Muscle of back (tissue), 13 donors: ENCODE results near the gene RARRES2. TPM values are rescaled to one million over a fixed set of nuclear protein-coding genes. Genes with fewer than 3 reads are reported as not detected.
"Not testable (repeated sequence)": the region's sequence is repeated elsewhere in the genome, so short reads cannot be mapped to it uniquely, and the experiment has no call there.

Experiments
- DNase-seq, 3 donors: peaks; one replicate each; pipeline versions ENCODE4 v3.0.0 to v3.0.0-alpha.2; 2013
- long read RNA-seq, 9 donors: transcript quantifications; one replicate each; lab custom pipeline, GENCODE V29; 2026
- polyA plus RNA-seq, 10 donors: library from polyadenylated mRNA; unstranded; fragments of 120-200 nt; gene quantifications; one replicate each; pipeline ENCODE4 v1.2.1, GENCODE V29; 2013; ENCODE audit not compliant: insufficient read length in 10 of 10

Gene RARRES2
- 10 to 100 TPM; 35.4 to 70.6 (median 47.5) TPM for polyA plus RNA-seq
- long read RNA-seq, donor 1, transcript RARRES2-201 (6 exons, 740 nt), result major isoform, 26 of 35 reads
- long read RNA-seq, donor 1, transcript RARRES2-202 (5 exons, 1,618 nt), result minor isoform, 7 of 35 reads
- long read RNA-seq, donor 1, partial matches to known transcripts, result 0 of 35 reads
- long read RNA-seq, donor 1, other reads (novel, unspliced or antisense), result 0 of 35 reads
- long read RNA-seq, donor 2, transcript RARRES2-202 (5 exons, 1,618 nt), result minor isoform, 8 of 29 reads
- long read RNA-seq, donor 2, transcript RARRES2-201 (6 exons, 740 nt), result major isoform, 20 of 29 reads
- long read RNA-seq, donor 2, partial matches to known transcripts, result 0 of 29 reads
- long read RNA-seq, donor 2, other reads (novel, unspliced or antisense), result 0 of 29 reads
- long read RNA-seq, donor 3, result 0 reads
- long read RNA-seq, donor 4, transcript RARRES2-201 (6 exons, 740 nt), result major isoform, 13 of 17 reads
- long read RNA-seq, donor 4, partial matches to known transcripts, result 0 of 17 reads
- long read RNA-seq, donor 4, other reads (novel, unspliced or antisense), result 0 of 17 reads
- long read RNA-seq, donor 5, transcript RARRES2-201 (6 exons, 740 nt), result major isoform, 39 of 47 reads
- long read RNA-seq, donor 5, partial matches to known transcripts, result 0 of 47 reads
- long read RNA-seq, donor 5, other reads (novel, unspliced or antisense), result 0 of 47 reads
- long read RNA-seq, donor 6, transcript RARRES2-201 (6 exons, 740 nt), result major isoform, 26 of 30 reads
- long read RNA-seq, donor 6, partial matches to known transcripts, result 0 of 30 reads
- long read RNA-seq, donor 6, other reads (novel, unspliced or antisense), result 0 of 30 reads
- long read RNA-seq, donor 7, transcript RARRES2-201 (6 exons, 740 nt), result major isoform, 24 of 26 reads
- long read RNA-seq, donor 7, partial matches to known transcripts, result 0 of 26 reads
- long read RNA-seq, donor 7, other reads (novel, unspliced or antisense), result 0 of 26 reads
- long read RNA-seq, donor 8, transcript RARRES2-201 (6 exons, 740 nt), result major isoform, 27 of 35 reads
- long read RNA-seq, donor 8, partial matches to known transcripts, result 6 of 35 reads
- long read RNA-seq, donor 8, other reads (novel, unspliced or antisense), result 0 of 35 reads
- long read RNA-seq, donor 9, partial matches to known transcripts, result 0 of 7 reads
- long read RNA-seq, donor 9, other reads (novel, unspliced or antisense), result 0 of 7 reads

DNA sequence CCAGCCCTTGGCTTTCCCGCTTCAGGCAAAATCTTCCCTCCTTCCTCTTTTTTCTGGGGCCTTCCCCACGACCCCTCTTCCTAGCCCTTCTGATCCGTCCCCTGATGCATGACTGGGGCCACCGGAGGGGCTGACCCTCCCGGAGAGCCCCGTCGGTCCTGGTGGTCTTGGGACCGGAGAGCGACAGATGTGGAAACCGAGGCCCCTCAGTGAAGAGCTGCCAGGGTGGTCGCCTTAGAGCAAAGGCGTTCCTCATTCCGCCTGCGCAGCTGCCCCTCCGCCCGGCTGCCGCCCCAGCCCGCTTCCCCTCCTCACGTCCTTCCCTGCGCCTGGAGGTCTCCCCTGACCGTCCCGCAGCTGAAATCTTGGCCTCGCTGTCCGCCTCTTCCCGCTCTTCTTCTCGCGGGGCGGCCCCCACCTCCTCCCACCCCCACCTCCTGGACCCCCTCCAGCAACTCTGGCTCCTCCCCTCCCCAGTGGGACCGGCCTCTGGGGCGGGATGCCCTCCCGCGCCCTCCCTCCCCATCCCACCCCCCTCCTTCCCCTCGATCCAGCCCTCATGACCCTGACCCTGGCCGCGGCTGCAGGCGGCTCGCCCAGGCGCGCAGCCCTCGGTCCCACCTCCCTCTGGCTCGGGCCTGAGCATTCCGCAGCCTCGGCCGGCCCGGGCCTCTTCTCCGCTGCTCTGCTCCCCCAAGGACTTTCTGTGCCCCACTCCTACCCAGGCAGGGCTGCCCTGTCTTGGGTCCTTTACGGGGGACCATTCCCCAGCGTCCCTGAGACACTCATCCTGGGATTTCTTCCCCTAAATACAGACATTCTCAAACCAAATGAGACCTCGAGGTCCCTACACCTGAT is at the start of gene RARRES2:
TSS of gene RARRES2 (minus strand) at position 367 of the 858 bp plus-strand sequence. CDS start 1,020 bp downstream, outside the sequence.
- peak in 2 of 3 donors; percentile 60 to 75 for DNase-seq

DNA sequence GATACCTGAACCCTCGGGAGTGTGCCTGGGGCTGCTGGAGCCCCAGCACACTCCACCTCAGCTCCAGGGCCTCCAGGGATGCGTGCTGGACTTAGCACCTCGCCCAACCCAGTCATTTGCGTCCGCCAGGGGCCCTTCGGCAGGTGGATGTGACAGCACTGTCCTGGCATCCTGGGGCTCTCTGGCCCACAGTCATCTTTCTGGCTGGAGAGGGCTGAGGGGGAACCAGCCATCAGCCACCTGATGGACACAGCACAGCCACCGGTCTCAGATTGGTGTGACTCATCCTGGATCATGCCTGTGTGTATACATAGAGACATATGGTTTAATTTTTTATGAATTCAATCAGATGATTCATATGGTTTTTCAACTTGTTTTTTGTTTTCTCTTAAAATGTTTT is 48.8 kb upstream of the RARRES2 start:
- DNase-seq, result no peak

DNA sequence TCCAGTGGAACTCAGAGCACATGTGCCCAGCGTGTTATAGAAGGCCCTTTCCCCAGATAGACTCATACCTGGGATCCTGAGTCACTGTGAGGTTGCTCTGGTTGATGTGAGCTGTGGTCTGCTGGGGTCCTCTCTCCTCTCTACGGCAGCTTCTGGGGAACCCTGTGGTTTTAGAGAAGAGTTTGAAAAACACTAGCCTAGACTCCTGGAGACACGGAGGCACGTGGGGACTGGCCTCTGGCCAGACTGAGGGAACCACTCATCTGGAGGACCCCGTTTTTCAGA is 48.0 kb upstream of the RARRES2 start:
- DNase-seq, result no peak

DNA sequence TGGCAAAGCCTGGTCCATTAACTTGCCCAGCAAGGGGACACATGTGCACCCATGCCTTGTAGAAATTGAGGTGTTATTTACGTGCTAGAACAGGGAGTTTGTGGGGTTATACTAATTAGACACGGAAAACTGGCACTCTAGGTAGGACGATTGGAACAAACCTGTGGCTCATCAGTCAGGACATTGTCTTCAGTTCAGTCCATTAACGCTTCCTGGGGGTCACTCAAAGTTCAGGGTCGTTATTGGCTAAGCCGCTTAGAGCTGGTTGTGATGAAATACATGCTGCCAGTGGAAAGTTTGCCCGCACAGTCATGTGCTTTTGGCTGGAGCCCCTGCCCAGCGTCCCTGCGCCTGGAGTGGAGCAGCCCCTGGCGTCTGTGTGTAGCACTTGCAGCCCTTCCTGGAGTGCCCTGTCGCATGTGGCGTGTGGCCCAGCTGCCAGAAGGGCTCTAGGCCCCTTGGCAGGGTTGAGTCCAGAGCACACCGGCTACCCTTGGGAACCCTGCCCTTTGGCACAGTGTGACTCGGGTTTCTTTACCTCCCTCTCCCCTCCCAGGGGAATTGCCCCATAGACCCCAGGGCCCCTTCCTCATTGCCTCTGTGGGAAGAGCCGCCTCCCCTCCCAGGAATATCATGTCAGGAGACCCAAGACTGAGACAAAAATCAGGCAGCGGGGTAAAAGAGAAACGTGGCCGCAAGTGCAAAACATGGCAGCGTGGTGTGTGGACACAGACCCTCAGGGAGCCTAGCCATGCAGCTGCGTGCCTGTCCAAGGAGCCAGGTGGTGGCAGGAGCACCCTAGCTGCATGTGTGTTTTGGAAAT is 47.5 kb upstream of the RARRES2 start:
- peak; percentile 45 to 69 (median 52) for DNase-seq

DNA sequence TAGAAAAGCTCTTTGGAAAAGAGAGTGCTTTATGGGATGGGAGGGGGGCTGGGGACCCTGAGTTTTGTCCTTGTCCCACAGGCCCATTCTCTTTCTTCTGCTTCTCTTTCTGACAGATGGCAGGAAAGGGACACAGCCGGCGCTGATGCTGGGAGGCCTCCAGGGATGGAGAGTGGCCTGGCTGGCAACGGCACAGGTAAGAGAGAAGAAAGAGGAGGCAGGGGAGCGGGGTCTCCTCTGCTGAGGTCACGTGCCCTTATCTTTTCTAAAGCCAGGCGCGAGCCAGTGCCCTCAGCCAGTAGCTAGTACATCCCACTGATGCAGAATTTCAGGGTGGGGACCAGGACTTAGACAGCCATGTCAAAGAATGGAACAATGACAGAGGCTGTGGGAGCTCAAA is 46.9 kb upstream of the RARRES2 start:
- DNase-seq, result no peak

DNA sequence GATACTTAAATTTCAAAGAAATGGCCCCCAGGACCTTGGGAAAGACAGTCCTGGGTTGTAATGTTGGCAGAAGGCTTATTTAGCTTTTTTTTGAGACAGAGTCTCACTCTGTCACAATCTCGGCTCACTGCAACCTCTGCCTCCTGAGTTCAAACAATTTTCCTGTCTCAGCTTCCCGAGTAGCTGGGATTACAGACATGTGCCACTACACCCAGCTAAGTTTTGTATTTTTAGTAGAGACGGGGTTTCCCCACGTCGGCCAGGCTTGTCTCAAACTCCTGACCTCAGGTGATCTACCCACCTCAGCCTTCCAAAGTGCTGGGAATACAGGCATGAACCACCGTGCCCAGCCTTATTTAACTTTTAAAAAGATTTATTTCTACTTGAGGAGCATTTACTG is 44.5 kb upstream of the RARRES2 start:
- not testable (repeated sequence) for DNase-seq

DNA sequence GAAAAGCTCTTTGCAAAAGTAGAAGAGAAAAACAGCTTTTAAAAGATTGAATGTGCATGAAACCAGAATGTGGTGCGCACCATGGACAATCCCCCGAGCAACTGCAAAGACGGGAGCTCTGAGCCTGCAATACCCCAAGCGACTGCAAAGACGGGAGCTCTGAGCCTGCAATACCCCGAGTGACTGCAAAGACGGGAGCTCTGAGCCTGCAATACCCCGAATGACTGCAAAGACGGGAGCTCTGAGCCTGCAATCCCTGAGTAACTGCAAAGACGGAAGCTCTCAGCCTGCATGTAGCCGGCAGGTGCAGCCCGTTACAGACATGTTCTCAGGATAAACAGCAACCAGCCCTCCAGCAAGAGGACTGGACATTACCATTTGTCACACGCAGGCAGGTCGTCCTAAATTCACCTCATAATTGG is 43.9 kb upstream of the RARRES2 start:
- DNase-seq, result no peak

DNA sequence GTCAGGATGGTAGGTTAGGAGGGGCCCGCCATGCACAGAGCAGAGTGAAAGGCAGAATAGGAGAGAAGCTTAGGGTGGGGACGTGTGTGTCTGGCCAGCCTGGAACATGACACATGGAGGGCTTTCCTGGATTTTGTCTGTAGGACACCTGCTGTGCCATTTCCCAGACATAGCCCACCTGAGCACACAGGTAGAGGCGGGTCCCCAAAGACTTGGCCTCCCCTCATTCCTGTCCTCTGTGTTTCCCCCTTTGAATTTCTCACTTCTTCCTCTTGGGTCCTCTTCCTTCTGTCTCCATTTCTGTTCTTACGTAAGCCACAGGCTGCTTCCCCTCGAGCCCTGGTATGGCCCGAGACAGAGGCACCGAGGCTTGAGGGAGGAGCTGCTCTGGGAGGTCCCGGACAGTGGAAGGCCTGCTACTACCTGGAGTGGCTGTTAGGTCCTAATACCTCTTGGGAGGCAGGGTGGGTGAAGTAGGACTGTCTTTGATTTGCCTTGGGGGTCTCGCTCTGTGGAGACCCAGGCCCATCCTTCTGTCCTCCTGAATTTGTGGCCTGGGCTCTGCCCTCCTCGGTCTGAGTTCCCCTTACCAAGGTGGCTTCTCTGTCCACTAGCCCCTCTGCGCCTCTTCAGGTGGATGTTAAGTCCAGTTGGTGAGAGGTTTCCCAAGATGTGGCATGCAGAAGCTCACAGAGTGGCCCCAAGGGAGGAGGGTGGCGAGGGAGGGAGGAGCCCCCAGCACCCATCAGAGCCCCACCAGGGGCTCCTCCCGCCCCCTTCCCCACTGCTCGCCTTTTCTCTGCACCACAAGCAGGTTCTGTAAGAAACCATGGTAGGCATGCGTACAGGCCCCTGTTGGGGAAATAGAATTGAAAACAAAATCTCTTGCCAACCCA is 43.2 kb upstream of the RARRES2 start:
- no peak for DNase-seq

DNA sequence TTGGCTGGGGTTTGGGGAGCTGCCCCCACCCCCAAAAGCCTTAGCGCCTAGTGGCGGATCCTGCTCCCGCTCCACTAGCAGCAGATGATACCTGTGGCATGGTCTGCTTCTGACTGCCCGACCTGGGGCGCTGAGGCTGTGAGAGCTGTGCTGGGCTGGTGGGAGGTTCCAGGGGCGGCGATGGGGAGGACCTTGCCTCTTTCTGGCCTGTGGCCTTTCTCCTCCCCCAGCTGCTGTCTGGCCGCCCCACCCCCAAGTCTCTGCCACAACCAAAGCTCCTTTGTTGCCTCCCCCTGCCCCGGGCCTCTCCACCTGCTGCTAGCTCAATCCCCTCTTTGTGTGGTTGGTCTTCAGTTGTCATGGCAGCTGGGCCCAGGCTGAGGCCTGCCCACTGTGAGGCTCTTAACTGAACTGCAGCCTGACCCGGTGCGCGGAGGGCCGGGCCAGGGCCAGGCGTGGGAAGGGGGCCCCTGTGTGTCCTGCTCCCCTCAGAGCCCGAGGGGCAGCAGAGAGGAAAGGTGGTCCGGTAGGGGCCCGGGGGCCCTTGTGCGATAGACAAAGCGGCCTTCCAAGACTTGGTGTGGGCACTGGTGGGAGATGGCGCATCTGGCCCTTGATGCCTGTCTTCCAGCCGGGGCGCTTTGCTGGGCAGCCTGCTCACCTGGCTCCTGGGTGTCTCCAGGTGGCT is 42.4 kb upstream of the RARRES2 start:
- peak; percentile 54 to 80 (median 58) for DNase-seq

DNA sequence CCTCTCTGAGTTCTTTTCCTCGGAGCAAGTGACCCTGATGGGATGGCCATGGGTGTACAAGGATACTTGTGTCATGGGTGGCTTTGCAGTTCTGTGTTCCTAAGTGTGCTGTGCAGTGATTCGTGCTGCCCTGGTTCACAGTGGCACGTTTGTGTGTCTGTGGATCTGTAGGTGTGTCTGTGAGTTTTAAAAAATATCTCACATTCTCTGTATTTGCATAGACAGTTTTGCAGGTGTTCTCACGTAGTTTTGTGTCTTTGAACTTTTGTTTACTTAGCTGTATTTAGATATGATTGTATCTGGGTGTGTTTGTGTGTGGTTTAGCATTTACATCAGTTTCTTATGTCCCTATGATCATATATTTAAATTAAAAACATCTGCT is 41.4 kb upstream of the RARRES2 start:
- no peak for DNase-seq

DNA sequence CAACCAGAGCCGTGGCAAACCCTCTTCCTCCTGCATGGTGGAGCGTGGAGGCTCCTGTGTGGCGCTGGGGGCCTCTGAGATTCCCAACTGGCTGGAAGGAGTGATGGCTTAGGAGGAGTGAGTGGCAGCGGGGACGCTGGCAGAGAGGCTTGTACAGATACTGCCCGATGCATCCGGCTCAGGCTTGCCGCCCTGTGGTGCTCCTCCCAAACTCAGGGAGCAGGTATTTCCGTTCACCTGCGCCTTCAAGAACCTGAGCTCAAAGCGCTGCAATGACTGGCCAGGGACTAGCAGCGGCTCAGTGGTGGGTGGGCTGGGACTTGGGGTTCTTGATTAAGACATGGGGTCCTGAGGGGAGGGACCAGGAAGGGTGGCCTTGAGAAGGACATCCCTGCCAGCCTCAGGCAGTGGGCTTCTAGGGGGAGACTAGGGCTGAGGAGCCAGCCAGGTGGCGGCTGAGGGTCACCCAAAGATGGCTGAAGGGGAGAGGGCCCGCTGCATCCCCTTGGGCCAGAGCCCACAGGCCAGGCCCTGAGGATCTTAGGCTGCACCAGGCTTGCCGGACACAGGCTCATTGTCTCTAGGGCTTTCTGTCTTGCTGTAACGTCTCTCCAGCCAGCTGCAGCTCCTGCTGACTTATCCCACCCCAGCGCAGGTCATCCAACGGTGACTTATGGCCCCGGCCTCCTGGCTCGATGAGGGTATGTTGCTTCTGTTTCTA is 40.9 kb upstream of the RARRES2 start:
- no peak for DNase-seq

DNA sequence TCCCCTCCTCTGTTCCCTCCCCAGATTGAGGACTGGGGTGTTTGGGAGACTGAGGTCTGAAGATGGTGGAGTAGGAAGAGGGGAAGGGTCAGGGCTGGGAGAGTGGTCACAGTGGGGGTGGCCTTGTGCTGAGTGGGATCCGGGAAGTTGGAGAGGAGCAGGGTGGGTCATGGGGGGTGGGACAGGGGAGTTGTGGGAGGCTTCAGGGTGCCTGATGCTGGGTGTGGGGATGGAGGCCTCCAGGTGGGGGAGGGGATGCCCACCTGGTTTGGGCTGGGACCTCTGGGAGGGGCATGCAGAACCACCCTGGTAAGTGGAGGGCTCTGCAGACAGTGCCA is 40.3 kb upstream of the RARRES2 start:
- no peak for DNase-seq

DNA sequence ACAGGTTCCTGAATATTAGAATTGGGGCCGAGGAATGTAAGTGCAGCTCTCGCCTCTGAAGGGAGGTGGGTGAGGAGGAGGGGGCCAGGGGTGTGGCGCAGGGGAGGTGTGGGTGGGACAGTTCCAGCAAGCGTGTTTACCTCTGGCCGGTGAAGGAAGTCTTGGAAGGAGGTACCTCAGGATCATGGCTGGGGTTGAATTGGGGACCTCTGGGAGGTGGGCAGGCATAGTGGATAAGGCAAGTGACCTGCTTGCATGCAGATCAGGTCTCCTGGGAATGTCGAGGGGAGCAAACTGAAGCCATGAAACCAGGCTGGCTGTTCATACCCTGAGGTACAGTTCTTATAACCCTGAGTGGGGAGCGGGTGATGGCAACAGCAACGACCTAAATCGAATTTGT is 39.7 kb upstream of the RARRES2 start:
- DNase-seq, result no peak

DNA sequence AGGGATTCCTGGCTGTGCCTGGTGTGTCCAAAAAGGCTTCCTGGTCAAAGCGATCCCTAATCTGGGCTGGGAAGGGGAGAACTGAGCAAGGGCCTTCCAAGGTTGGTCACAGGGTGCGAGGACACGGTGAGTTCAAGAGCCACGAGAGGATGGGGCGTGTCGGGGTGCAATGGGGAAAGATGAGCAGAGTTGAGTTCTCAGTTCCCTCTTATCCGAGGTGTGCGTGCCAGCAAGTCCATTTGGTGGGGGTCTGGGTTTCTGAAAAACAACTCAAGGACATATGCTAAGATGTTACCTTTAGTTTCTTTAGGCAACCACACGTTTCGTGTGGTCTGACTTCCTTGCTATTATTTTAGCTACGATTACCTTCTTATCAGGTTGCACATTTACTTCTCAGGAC is 39.0 kb upstream of the RARRES2 start:
- no peak for DNase-seq

DNA sequence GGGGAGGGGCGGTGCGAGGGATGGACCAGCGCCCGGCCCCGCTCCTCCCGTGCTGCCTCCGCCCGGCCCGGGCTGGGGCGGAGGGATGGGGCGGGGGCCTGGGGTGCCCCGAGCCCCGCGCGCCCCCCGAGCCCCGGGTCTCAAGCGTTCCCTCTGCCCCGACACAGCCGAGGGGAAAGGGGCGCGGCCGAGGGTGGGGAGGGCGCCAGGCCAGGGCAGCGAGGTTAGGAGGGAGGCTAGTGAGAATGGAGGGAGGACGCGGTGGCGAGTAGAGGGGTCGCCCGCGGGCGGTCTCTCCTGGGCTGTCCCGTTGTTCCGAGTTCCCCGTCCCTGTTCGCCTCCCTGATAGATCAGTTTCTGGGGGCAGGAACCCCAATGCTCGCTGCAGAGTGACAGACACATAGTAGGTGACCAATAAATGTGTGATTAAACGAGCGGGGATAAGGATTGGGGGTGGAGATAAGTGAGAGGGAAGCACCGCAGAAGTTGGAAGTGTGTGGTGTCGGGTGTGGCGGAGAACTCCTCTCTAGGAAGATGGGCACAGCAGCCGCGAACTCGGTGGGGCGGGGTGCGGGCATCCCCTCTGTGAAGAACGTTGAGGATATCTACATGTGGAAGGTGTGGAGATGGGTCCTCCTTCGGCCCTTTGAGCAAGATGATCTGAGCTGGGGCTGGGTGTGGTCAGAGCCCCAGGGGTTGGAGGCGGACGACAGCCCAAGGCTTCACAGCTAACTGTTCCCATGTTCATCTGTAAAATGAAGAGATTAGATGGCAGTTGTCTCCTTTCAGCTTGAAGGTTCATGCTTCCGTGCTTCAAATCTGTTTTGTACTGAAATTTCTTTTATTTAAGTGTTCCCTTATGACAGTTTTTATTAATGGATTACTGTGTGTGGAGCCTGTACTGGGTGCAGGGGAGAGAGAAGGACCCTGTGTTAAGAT is 38.3 kb upstream of the RARRES2 start:
- peak in 1 of 3 donors; percentile 66 for DNase-seq

DNA sequence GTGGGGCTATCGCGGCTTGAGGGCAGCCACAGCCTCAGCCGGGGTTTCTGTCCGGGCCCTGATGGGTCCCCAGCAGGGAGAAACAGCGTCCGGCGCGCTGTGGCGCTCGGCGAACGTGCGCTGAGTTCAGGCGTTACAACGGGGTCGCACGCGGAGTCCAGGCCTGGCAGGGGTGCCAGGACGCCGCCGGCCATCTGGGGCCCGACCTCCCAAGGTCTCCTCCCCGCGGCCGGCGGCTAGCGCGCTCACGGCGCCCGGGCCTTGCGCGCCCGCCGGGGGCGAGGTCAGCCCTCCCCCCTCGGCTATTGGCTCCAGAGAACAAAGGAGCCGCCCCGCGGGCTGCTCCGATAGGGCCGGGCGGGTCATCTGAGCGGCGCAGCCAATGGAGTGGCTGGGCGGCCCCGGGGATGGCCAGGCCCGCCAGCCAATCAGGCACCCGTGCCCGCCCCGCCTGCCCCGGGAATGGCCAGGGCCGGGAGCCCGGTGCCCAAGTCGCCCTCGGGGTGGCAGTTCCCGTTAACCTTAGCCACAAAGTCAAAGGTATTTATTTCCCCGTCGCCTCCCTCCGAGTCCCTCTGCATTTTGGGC is 37.5 kb upstream of the RARRES2 start, which contains the start of gene ZNF775:
TSS of gene ZNF775 (plus strand) at position 478 of the 588 bp plus-strand sequence. CDS start 9,141 bp downstream, outside the sequence.
- peak; percentile 95 to 98 (median 96) for DNase-seq
